NAMALWA (cell line): ENCODE data around the gene WDR20.
"Not testable (repeated sequence)": the region's sequence is repeated elsewhere in the genome, so short reads cannot be mapped to it uniquely, and the experiment has no call there.

Experiments used
- DNase-seq: peaks from one replicate; pipeline ENCODE4 v3.0.0-alpha.2; 2015; ENCODE audit warnings: low spot score

WDR20 gene

GRCh38 chr14:102131741-102132140, 8.0 kb upstream of the WDR20 start:
- no peak for DNase-seq

- DNase-seq: not testable (repeated sequence)
These were observed 5.7 kb upstream of the WDR20 start for GRCh38 chr14:102134021-102134420.

GRCh38 chr14:102134719-102135118, 5.0 kb upstream of the WDR20 start:
- not testable (repeated sequence) for DNase-seq

- not testable (repeated sequence) for DNase-seq
These were observed 4.2 kb upstream of the WDR20 start for GRCh38 chr14:102135456-102135855.

GRCh38 chr14:102138535-102138934, 1.2 kb upstream of the WDR20 start:
- DNase-seq: no peak

- DNase-seq: no peak
These were observed 774 bp upstream of the WDR20 start for GRCh38 chr14:102138961-102139285.

DNA sequence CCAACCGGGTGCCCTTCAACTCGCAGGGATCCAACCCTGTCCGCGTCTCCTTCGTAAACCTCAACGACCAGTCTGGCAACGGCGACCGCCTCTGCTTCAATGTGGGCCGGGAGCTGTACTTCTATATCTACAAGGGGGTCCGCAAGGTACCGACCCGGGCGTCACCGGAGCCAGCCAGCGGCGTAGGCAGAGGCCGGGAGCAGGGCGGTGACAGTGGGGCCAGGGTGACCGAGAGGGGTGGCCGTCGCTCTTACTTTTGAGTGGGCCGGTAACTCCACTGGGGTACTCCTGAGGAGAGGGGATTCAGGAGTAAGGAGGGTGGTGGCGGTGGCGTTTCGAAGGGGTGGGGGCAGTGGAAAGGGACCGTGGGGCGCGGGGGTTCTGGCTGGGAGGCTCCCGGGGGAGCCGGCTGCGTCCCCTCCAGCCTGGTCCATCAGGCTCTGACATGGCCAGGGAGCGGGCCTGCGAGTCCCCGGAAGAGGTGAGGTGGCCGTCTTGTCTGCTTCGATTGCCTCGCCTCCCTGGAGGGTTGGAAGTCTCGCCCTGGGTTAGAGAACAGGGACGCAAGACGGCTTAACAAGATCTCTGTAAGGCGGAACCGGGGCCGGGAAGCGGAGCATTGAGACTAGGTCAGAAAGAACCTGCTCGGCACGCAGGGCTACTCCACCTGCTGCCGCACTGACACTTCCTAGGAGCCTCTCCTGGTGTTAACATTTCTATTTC, 491 bp downstream of the WDR20 start:
- DNase-seq: peak; percentile 56

DNA sequence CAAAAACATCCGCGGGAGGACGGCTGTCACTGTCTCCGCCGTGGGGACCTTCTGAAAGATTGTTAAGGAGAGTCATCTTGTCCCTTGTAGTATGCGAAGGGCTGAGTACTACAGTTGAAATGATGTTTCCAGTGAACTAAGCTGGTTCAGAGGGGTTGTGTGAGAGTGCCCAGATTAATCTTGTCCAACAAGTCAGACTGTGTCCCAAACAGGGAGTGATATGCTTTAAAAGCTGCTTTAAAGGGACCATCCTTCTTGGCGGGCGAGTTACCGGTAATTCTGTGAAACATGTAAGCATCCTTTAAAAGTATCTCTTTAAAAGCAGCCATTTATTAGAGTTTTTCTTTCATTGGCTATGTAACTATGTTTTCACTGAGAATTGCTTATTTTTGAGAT, 1.1 kb downstream of the WDR20 start:
- DNase-seq: no peak

GRCh38 chr14:102141797-102142196, 2.1 kb downstream of the WDR20 start:
- DNase-seq: no peak

- DNase-seq: no peak
These were observed 5.2 kb downstream of the WDR20 start for GRCh38 chr14:102144914-102145313.

- no peak for DNase-seq
These were observed 5.7 kb downstream of the WDR20 start for GRCh38 chr14:102145395-102145794.

DNA sequence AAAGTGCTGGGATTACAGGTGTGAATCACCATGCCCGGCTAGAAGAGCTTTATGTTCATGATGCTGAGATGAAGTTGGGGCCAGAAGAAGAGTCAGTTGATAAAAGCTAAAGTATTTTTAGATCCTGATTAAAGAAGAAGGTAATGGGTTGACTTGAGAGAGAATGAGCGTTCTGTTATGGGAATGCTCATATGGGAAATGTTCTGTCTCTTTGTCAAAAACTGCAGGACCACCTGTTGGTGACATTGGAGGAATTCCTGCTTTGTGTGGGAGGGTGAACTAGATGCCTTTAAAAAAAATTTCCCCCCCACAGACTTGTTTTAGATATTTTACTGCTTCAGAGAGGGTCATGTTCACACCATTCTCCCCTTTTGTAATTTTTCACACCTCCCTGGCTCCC, 6.7 kb downstream of the WDR20 start:
- DNase-seq: no peak

- no peak for DNase-seq
These were observed 10.4 kb downstream of the WDR20 start for GRCh38 chr14:102150083-102150482.

GRCh38 chr14:102150744-102151143, 11.0 kb downstream of the WDR20 start:
- DNase-seq: no peak

DNA sequence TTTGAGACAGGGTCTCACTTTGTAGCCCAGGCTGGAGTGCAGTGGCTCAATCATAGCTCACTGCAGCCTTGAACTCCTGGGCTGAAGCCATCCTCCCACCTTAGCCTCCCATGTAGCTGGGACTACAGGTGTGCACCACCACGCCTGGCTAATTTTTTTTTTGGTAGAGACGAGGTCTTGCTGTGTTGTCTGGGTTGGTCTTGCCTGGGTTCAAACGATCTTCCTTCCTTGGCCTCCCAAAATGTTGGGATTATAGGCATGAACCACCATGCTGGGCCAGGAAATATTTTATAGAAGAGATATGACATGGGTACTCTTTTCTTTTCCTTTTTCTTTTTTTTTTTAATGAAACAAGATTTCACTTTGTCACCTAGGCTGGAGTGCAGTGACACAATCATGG, 11.7 kb downstream of the WDR20 start:
- DNase-seq: not testable (repeated sequence)

- no peak for DNase-seq
These were observed 14.4 kb downstream of the WDR20 start for GRCh38 chr14:102154121-102154520.

GRCh38 chr14:102154821-102155549, 15.3 kb downstream of the WDR20 start:
- DNase-seq: no peak

DNA sequence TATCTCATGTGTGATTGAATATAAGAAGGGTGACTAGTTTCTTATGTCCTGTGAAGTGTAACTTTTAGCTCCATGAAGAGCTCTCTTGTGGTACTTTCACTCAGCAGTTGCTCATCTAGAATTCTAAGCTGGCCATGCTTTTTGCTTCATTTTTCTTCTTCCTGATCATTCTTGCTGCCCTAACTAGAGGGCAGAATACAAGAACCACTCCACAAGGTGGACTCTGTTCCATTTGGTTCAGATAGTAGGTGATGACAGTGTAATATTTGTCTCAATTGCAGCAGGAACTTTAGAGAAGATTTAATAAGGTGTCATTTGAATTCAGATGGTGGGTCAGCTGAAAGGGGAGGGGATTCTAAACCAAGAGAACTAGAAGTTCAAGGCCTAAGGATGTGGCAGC, 17.6 kb downstream of the WDR20 start:
- DNase-seq: no peak

GRCh38 chr14:102158797-102159196, 19.1 kb downstream of the WDR20 start:
- no peak for DNase-seq

- DNase-seq: no peak
These were observed 20.1 kb downstream of the WDR20 start for GRCh38 chr14:102159841-102160240.

DNA sequence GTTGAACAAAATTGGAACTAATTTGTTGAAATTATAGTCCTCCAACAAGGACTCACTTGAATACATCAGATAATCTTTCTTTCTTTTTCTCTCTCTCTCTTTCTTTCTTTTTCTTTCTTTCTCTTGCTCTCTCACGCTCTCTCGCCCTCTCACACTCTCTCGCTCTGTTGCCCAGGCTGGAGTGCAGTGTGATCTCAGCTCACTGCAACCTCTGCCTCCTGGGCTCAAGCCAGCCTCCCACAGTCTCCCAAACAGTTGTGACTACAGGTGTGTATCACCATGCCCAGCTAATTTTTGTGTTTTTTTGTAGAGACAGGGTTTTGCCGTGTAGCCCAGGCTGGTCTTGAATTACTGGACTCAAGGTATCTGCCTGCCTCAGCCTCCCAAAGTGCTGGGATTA, 22.8 kb downstream of the WDR20 start:
- DNase-seq: no peak

GRCh38 chr14:102164241-102164641, 24.5 kb downstream of the WDR20 start:
- DNase-seq: no peak

- no peak for DNase-seq
These were observed 25.3 kb downstream of the WDR20 start for GRCh38 chr14:102164965-102165364.

GRCh38 chr14:102170061-102170460, 30.4 kb downstream of the WDR20 start:
- no peak for DNase-seq
